GM12892 (cell line): ENCODE measurements around the gene PEX14.

Experiments used
- POLR2A ChIP-seq: IDR thresholded peaks from 2 replicates; pipeline ENCODE4 v1.6.1; 2011; ENCODE audit warnings: low read depth, low read length, control low read depth
- POLR2AphosphoS5 ChIP-seq: IDR thresholded peaks from 2 replicates; pipeline ENCODE4 v1.6.1; 2011; ENCODE audit warnings: low read depth, low read length, control low read depth
- TAF1 ChIP-seq: IDR thresholded peaks from 2 replicates; pipeline ENCODE4 v1.6.1; 2011; ENCODE audit warnings: low read depth, mild to moderate bottlenecking, control low read depth, low read length, borderline replicate concordance

GRCh38 chr1:10473145-10473765 is 1.5 kb upstream of the PEX14 start:
- TF ChIP-seq POLR2A (no peak), TAF1 (no peak), POLR2AphosphoS5 (no peak)
